Astrocyte (in vitro differentiated cells and primary cell): ENCODE data around the gene IGHMBP2.

ENCODE experiments used
- CTCF ChIP-seq: IDR thresholded peaks from 2 replicates; pipeline ENCODE4 v1.5.1; 2011; ENCODE audit warnings: low read depth, mild to moderate bottlenecking, inconsistent platforms, low read length, moderate library complexity; ENCODE audit not compliant: insufficient read depth
- EZH2 ChIP-seq: IDR thresholded peaks from 2 replicates; pipeline ENCODE4 v1.6.1; 2012; ENCODE audit warnings: mild to moderate bottlenecking, low read length, inconsistent platforms; ENCODE audit not compliant: insufficient read depth

DNA sequence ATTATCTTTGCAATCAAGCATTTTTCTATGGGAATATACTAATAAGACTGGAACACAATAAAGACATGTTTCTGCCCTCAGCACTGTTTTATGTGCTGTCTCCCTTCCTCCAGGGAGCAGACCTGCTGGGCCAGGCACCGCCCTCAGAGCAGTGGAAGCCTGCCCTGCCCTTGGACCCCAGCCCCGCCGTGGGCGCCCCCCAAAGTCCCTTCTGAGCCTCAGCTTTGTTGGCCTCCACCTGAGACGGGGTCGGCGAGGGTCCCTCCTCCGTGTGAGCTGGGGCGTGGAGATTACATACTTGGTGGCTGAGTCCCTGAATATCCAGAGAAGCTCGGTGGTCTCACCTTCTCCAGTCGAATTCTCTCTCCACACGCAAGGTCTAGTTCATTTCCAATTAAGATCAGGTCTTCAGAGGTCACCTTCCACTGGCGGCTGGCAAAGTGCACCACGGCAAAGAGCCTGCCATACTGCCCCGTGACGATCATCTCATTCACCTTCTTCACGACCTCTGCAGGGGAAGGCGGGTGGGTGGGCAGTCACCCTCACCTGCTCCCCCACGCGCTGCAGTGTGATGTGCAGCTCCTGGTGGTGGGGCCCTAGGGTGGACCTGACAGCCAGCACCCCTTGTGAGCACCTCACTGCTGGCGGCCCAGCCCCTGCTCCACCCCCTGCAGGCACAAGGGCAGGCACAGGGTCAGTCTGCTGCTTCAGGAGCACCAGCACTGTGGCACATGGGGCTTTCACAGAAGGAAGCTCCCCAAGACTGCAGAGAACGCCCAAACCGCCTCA lies 7.3 kb upstream of the IGHMBP2 start:
- TF ChIP-seq CTCF: no peak
- TF ChIP-seq EZH2: no peak
